Stimulated activated CD4-positive, alpha-beta T cell treated with anti-CD3 and anti-CD28 coated beads, TNF-alpha, amount 100 ng/mL, for 24 hours (primary cell): ENCODE measurements around the gene CLCN2.
A peak's percentile ranks its signal among the peaks of the same experiment; 100 is the strongest.

Source experiments
- DNase-seq, 3 experiments: peaks; one replicate each; pipeline ENCODE4 v3.0.0-alpha.2; 2020; ENCODE audit warnings: low read depth in 3 of 3

The CLCN2 gene

DNA sequence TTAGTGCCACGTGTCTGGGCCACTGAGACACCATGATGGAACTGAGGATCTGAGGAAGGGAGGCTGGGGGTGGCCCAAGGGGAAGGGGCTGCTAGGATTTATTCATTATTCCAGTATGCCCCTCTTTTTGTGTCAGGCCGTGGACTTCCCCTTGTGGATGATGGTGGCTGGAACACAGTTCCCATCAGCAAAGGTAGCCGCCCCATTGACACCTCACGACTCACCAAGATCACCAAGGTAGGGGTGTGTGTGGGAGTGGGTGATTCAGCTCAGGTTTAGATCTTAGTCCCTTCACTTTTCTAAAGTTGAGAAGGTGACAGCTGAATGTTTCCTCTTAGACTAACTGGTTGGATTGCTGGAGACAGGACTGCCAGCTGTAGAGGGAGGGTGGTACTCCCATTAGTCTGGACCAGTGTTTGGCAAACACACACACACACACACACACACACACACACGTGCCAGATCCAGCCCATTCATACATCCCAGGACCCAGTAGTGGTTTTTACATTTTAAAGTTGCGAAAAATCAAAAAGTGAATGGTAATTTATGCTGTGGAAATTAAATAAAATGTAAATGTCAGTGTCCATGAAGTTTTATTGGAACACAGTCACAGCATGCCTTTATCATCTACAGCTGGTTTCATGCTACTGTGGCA lies 35.6 kb downstream of the CLCN2 start:
- DNase-seq = peak in 2 of 3 experiments; percentile 21 to 33

- DNase-seq = no peak
Observed at GRCh38 chr3:184325269-184325668, 36.1 kb downstream of the CLCN2 start.

GRCh38 chr3:184323696-184324095 lies 37.7 kb downstream of the CLCN2 start:
- DNase-seq = no peak

- no peak for DNase-seq
Observed at GRCh38 chr3:184322731-184323487, 38.5 kb downstream of the CLCN2 start.

DNA sequence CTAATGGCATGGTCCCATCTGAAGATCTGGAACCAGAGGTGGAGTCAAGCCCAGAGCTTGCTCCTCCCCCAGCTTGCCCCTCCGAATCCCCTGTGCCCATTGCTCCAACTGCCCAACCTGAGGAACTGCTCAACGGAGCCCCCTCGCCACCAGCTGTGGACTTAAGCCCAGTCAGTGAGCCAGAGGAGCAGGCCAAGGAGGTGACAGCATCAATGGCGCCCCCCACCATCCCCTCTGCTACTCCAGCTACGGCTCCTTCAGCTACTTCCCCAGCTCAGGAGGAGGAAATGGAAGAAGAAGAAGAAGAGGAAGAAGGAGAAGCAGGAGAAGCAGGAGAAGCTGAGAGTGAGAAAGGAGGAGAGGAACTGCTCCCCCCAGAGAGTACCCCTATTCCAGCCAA lies 39.7 kb downstream of the CLCN2 start:
- no peak for DNase-seq

DNA sequence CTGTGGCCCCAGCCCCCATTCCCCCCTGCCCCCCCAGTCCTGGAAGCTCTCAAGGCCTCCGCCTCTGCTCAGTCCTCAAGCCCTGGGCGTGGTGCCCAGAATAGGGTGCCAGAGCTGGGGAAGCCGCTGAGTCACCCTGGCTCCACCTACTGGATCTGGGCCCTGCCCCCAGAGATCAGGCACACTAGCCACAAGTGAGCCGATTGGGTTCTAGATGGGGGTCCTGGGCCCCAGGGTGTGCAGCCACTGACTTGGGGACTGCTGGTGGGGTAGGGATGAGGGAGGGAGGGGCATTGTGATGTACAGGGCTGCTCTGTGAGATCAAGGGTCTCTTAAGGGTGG lies 41.3 kb downstream of the CLCN2 start:
- peak in 1 of 3 experiments; percentile 59 for DNase-seq

DNA sequence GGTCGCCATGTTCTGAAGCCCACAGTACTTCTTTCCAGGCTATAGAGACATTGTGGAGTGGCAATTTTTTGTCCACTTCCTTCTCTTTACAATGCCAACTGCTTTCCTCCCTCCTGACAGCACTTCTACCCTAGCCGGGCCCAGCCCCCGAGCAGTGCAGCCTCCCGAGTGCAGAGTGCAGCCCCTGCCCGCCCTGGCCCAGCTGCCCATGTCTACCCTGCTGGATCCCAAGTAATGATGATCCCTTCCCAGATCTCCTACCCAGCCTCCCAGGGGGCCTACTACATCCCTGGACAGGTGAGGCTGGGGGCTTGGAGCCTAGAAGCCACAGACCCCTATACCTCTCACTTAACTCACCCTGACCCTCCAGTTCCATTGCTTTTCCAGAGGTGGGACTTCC lies 44.2 kb downstream of the CLCN2 start:
- DNase-seq = no peak

DNA sequence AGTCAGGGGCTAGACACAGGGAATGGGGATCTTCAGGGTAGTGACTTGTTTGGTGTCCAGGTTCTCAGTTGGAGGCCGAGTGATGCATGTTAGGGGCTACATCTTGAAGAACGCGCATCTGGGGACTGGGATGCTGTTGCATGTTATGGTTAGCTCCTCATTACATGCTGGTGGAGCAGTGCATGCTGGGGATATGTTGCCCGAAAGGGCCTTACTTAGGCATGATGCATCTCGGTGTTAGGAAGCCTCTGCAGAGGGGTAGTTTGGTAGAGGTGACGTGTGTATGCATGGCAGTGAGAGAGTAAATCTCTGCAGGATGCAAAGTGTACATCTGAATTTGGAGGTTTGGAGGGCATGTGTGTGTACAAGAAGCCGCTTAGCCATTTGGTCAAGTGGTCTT lies 44.6 kb downstream of the CLCN2 start:
- no peak for DNase-seq

- DNase-seq = no peak
Observed at GRCh38 chr3:184315871-184316661, 45.3 kb downstream of the CLCN2 start.

DNA sequence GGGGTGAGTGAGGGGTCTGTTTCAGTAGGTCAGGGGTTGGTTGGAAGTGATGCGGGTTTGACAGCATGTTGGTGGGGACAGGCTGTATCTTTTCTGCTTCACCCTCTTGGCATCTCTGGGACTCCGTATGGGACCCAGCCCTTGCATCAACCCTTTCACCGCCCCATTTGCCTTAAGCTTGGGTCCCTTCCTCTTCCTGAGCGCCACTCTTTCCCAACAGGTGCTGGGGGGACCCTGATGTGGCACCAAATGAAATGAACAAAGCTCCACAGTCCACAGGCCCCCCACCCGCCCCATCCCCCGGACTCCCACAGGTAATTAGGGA lies 45.9 kb downstream of the CLCN2 start:
- no peak for DNase-seq

GRCh38 chr3:184314700-184315542 lies 46.5 kb downstream of the CLCN2 start:
- peak in 1 of 3 experiments; percentile 57 for DNase-seq

GRCh38 chr3:184314363-184314699 lies 47.1 kb downstream of the CLCN2 start, which contains the start of gene EIF4G1:
Gene EIF4G1 (plus strand): TSS chr3:184314606. CDS start chr3:184315797, 1,191 bp downstream.
- peak; percentile 83 to 92 (median 88) for DNase-seq

DNA sequence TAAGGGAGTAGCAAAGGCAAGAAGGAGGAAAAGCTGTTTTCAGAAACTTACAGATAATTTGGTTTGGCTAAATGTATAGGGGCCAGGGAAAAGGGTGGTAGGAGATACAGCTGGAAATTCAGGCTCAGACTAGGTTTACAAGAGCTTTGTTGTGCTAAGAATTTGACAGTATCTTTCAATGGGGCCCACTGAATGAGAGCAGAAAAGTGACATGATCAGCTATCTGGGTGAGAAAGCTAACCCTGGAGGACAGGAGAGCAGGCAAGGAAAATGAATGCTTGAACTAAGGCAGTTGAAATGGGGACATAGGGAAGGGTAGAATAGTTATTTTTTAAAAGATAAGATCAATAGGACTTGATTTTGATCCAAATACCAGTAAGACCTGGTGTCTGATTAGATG lies 49.8 kb downstream of the CLCN2 start:
- no peak for DNase-seq

- DNase-seq = no peak
Observed at GRCh38 chr3:184308744-184309143, 52.7 kb downstream of the CLCN2 start.

GRCh38 chr3:184307915-184308314 lies 53.5 kb downstream of the CLCN2 start:
- DNase-seq = no peak

DNA sequence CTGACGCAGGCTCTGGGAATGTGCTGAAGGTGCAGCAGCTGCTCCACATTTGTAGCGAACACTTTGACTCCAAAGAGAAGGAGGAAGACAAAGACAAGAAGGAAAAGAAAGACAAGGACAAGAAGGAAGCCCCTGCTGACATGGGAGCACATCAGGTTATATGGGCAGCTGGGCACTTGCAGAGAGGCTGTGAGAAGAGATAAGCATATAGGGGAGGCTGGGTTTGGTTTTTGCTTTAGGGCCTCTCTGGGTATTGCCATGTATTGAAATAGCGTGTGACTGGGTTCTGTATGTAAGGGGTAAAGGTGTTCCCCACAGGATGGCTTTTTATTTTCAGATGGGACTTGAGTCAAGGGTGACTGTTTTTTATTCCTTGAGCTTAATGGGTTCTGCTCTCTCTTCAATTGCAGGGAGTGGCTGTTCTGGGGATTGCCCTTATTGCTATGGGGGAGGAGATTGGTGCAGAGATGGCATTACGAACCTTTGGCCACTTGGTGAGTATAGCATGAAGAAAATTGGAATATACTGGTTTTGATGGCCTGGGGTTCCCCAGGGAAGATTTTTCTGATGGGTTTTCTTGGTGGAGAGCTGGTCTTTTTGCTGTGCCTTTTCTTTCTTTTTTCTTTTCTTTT lies 54.9 kb downstream of the CLCN2 start:
- no peak for DNase-seq

- DNase-seq = no peak
Observed at GRCh38 chr3:184305577-184305976, 55.8 kb downstream of the CLCN2 start.

DNA sequence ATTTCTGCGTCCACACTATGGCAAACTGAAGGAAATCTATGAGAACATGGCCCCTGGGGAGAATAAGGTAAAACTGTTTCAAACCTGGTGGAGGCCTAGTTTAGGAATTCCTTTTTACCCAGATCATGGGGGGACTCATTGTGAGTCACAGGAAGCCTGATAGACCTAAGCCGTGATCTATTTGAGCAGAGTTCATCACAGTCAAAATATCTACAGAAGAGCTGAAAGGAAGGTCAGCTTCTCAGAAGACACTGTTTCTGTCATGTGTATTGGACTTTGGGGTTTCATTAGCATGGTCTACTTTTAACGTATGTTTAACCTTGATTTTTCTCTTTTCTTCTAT lies 61.1 kb downstream of the CLCN2 start:
- no peak for DNase-seq

GRCh38 chr3:184299488-184300377 lies 61.7 kb downstream of the CLCN2 start:
- no peak for DNase-seq

- peak; percentile 96 to 98 (median 97) for DNase-seq
Observed at GRCh38 chr3:184298759-184299487, 62.5 kb downstream of the CLCN2 start, which contains the start of gene PSMD2. Gene PSMD2 (plus strand): TSS chr3:184299241. CDS start chr3:184299267, 26 bp downstream.
